PFSK-1 (cell line): Measurements from ENCODE around the gene C19orf38.

Source experiments
- FOXP2 ChIP-seq: optimal IDR thresholded peaks from 2 replicates; pipeline ENCODE3; 2011; ENCODE audit warnings: borderline replicate concordance, control low read depth, inconsistent platforms; ENCODE audit not compliant: insufficient read depth; ENCODE audit errors: extremely low read length, extremely low read depth
- POLR2AphosphoS5 ChIP-seq: IDR thresholded peaks from 2 replicates; pipeline ENCODE4 v1.6.1; 2012; ENCODE audit warnings: low read depth, mild to moderate bottlenecking, control low read depth, low read length, moderate library complexity
- SIN3A ChIP-seq: IDR thresholded peaks from 2 replicates; pipeline ENCODE4 v1.6.1; 2012; ENCODE audit warnings: mild to moderate bottlenecking, low read length, moderate library complexity, borderline replicate concordance; ENCODE audit not compliant: insufficient read depth
- TAF1 ChIP-seq: IDR thresholded peaks from 2 replicates; pipeline ENCODE4 v1.6.1; 2012; ENCODE audit warnings: low read length, control low read depth, borderline replicate concordance; ENCODE audit not compliant: insufficient read depth
- TF ChIP-seq, protein P1 (sequence below), 2 experiments: IDR thresholded peaks; 2 replicates each; pipeline versions ENCODE4 v1.6.1 to v1.8.0; 2011 to 2012; ENCODE audit warnings: low read depth in 2 of 2, low read length in 2 of 2, control low read depth in 1 of 2, inconsistent platforms in 1 of 2, mild to moderate bottlenecking in 1 of 2, moderate library complexity in 1 of 2; ENCODE audit not compliant: insufficient read depth in 1 of 2

Gene C19orf38

DNA sequence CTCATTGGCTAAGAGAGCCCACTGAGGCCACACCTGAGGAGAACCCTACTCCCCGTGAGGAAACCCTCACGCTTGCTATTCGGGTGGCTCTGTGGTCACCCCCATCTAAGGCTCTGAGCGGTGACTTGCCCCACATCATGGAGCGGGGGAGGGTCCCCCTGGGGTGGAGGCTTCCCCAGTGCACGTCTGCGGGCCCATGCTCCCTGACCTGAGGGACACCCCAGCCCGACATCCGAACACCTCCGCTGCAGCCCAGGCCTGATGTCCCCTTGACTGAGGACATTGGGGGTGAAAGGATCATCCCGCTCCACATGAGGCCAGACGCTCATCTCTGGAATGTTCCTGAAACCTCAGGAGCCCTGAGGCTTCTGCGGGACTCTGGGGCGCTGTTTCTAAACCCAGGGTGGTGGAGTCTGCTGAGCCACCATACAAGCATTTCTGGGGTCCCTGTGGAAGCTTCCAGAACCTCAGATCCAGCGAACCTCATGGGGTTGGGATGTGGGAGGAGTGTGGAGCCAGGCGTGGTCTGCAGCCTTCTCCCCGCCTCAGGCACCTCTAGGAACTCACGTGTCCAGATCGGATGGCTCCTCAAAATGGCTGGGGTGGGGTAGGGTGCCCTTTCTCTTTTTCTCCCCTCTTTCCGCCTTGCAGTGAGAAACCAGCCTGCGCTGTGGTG is 32.1 kb upstream of the C19orf38 start:
- TF ChIP-seq FOXP2 (no peak), POLR2AphosphoS5 (0 out of 2 replicates have a peak, but pooled peaks have one; percentile 22), TAF1 (no peak), SIN3A (0 out of 2 replicates have a peak, but pooled peaks have one; percentile 61)
- TF ChIP-seq, protein P1, sequence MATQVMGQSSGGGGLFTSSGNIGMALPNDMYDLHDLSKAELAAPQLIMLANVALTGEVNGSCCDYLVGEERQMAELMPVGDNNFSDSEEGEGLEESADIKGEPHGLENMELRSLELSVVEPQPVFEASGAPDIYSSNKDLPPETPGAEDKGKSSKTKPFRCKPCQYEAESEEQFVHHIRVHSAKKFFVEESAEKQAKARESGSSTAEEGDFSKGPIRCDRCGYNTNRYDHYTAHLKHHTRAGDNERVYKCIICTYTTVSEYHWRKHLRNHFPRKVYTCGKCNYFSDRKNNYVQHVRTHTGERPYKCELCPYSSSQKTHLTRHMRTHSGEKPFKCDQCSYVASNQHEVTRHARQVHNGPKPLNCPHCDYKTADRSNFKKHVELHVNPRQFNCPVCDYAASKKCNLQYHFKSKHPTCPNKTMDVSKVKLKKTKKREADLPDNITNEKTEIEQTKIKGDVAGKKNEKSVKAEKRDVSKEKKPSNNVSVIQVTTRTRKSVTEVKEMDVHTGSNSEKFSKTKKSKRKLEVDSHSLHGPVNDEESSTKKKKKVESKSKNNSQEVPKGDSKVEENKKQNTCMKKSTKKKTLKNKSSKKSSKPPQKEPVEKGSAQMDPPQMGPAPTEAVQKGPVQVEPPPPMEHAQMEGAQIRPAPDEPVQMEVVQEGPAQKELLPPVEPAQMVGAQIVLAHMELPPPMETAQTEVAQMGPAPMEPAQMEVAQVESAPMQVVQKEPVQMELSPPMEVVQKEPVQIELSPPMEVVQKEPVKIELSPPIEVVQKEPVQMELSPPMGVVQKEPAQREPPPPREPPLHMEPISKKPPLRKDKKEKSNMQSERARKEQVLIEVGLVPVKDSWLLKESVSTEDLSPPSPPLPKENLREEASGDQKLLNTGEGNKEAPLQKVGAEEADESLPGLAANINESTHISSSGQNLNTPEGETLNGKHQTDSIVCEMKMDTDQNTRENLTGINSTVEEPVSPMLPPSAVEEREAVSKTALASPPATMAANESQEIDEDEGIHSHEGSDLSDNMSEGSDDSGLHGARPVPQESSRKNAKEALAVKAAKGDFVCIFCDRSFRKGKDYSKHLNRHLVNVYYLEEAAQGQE (IDR thresholded peaks at IDR 0.05; ENCODE audit: insufficient read depth in 1 of 2, low read depth in 2 of 2, low read length in 2 of 2), result no peak

DNA sequence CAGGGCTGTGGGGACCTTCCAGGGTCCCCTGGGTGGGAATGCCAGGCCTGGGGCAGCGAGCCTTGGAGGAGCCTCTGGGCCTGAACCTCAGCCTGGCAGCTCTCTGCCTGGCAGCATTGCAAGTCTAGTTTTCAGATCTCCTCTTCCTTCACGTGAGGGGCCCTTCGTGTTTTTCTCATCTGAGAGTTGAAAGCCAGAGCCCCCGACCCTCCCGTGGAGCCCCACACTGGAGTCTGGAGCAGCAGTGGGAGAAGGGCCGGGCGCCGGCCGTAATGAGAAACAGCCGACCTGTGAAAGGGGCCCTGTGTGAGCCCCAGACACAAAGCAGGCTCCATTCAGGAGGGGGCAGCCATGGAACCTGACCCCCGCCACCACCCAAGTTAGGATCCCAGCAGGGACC is 31.5 kb upstream of the C19orf38 start:
- TF ChIP-seq SIN3A (no peak), FOXP2 (no peak), POLR2AphosphoS5 (no peak), TAF1 (no peak)
- TF ChIP-seq, protein P1 (IDR thresholded peaks at IDR 0.05; ENCODE audit: insufficient read depth in 1 of 2, low read depth in 2 of 2, low read length in 2 of 2), result no peak

DNA sequence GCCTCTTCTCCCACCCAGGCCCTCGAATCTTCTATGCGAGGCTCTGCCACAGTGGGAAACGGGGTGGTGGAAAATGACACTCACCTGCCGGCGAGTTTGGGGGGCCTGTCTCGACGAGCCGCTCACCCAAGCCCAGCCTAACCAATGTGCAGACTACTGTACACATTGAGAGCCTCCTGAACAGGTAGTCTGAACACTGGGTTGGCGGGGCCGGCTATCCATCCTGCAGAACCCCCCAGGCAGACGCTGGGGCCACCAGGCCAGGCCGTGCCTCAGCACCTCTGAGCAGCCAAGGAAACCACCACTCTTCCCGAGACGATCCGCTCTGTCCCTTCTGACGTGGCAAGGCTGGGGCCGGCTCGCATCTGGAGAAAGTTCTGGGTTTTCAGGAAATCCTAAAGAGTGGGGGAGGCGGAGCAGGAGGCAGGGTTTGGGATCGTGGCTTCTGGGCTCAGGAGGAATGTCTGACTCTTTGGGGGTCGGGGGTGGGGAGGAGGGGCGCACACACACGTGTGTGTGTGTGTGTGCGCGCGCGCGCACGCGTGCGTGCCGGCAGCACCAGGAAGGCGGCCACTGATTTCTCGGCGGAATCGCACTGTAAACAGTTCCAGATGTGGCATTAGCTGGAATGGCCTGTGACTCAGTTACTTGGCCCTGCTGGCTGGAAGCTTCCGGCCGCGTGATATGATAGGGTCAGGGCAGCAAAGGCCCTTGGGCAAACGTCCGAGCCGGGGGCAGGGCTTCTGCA is 30.8 kb upstream of the C19orf38 start:
- peak; percentile 72; the same call in 1 of the 2 replicates for TF ChIP-seq SIN3A
- peak; percentile 59; the same call in 1 of the 2 replicates for TF ChIP-seq TAF1
- peak; percentile 87 for TF ChIP-seq POLR2AphosphoS5
- TF ChIP-seq, protein P1 (IDR thresholded peaks at IDR 0.05; ENCODE audit: insufficient read depth in 1 of 2, low read depth in 2 of 2, low read length in 2 of 2), result peak in 1 of 2 experiments; percentile 48; a peak in 1 of 4 replicates
- TF ChIP-seq FOXP2, result peak; percentile 46

DNA sequence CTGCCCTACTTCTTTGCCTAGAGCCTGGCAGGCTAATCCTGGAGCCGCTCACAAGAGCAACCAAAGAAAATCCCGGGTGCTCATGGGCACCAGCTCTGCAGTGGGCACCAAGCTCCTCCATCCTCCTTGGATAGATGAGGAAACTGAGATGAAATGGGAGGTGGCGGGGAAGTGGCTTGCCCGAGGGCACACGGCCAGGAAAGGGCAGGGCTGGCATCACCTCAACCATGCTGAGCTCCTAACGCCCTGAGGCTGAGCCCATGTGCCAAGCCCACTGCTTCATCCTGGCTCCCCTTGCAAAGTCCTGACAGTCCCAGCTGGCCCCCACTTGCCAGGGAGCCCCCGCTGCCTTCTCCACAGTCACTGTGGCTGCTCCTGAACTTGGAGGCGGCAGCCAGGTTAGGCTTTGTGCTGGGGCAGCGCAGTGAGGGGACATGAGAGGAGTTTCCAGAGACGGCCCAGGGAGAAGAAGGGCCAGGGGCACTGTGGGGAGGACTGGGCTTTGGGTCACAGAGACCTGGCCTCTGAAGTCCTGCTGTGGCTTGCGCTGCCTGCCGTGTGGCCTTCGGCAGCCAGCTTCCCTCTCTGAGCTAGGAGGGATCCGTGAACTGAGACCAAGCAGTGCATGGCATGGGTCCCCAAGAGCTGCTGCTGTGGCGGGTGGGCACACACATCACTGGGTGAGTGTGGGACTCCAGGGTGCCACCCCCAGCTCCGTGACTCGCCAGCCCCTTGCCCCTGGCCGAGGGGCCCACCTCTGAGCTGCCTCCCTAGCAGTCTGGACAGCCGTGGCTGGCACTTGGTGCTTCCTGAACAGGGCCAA is 29.7 kb upstream of the C19orf38 start:
- TF ChIP-seq TAF1, result no peak
- no peak for TF ChIP-seq SIN3A
- TF ChIP-seq, protein P1 (IDR thresholded peaks at IDR 0.05; ENCODE audit: insufficient read depth in 1 of 2, low read depth in 2 of 2, low read length in 2 of 2), result no peak
- TF ChIP-seq FOXP2, result no peak
- TF ChIP-seq POLR2AphosphoS5, result no peak
